HepG2 (cell line): Measurements from ENCODE around the gene ZFP69. TPM values are rescaled to one million over a fixed set of nuclear protein-coding genes. Genes with fewer than 3 reads are reported as not detected.

ENCODE experiments used
- CREB1 ChIP-seq, 2 experiments: fragments of 450-650 bp in 1 of 2; IDR thresholded peaks; 2 replicates each; pipeline ENCODE4 v1.6.1; 2016 to 2017; ENCODE audit warnings: control low read depth in 1 of 2, mild to moderate bottlenecking in 1 of 2, missing compliant biosample characterization in 1 of 2, missing genetic modification characterization in 1 of 2
- GPBP1L1 ChIP-seq: sonication (generic); formaldehyde crosslinking; IDR thresholded peaks from 2 replicates; pipeline ENCODE4 v1.5.0; 2020; ENCODE audit warnings: mild to moderate bottlenecking, missing genetic modification reagents
- IRF2 ChIP-seq: IDR thresholded peaks from 2 replicates; pipeline ENCODE4 v1.6.1; 2018; ENCODE audit warnings: missing genetic modification reagents, missing compliant biosample characterization
- KDM3A ChIP-seq: IDR thresholded peaks from 2 replicates; pipeline ENCODE4 v1.6.1; 2018; ENCODE audit warnings: low read depth, missing compliant biosample characterization
- PHB2 ChIP-seq: fragments of 450-650 bp; IDR thresholded peaks from 2 replicates; pipeline ENCODE4 v1.6.1; 2018; ENCODE audit not compliant: partially characterized antibody
- PPARG ChIP-seq: conservative IDR thresholded peaks from 2 replicates; pipeline ENCODE4 v1.6.1; 2016; ENCODE audit warnings: missing biosample characterization, missing genetic modification reagents
- REPIN1 ChIP-seq: sonication (generic); formaldehyde crosslinking; IDR thresholded peaks from 2 replicates; pipeline ENCODE4 v1.8.0; 2022; ENCODE audit warnings: missing genetic modification reagents, low read depth, mild to moderate bottlenecking, borderline replicate concordance
- SSRP1 ChIP-seq: IDR thresholded peaks from 2 replicates; pipeline ENCODE4 v1.6.1; 2016; ENCODE audit warnings: control low read depth
- XBP1 ChIP-seq: sonication (generic); formaldehyde crosslinking; IDR thresholded peaks from 2 replicates; pipeline ENCODE4 v1.5.0; 2020; ENCODE audit warnings: missing genetic modification reagents
- ZBTB44 ChIP-seq: sonication (generic); formaldehyde crosslinking; IDR thresholded peaks from 2 replicates; pipeline ENCODE4 v1.4.0; 2020; ENCODE audit warnings: missing genetic modification reagents
- ZC3H13 ChIP-seq: sonication (generic); formaldehyde crosslinking; IDR thresholded peaks from 2 replicates; pipeline ENCODE4 v1.8.1; 2023; ENCODE audit warnings: mild to moderate bottlenecking, missing genetic modification reagents, moderate library complexity
- ZFP36L2 ChIP-seq: sonication (generic); formaldehyde crosslinking; IDR thresholded peaks from 2 replicates; pipeline ENCODE4 v1.4.0; 2020; ENCODE audit warnings: missing genetic modification reagents
- ZFP37 ChIP-seq: sonication (generic); formaldehyde crosslinking; IDR thresholded peaks from 2 replicates; pipeline ENCODE4 v1.4.0; 2020; ENCODE audit warnings: missing genetic modification reagents, borderline replicate concordance
- ZNF253 ChIP-seq: sonication (generic); formaldehyde crosslinking; IDR thresholded peaks from 2 replicates; pipeline ENCODE4 v1.8.0; 2022; ENCODE audit warnings: mild to moderate bottlenecking, missing genetic modification reagents, borderline replicate concordance
- ZNF337 ChIP-seq: sonication (generic); formaldehyde crosslinking; IDR thresholded peaks from 2 replicates; pipeline ENCODE4 v1.5.1; 2020; ENCODE audit warnings: missing genetic modification reagents, low read depth, mild to moderate bottlenecking, borderline replicate concordance
- ZNF33A ChIP-seq: sonication (generic); formaldehyde crosslinking; IDR thresholded peaks from 2 replicates; pipeline ENCODE4 v1.5.1; 2020; ENCODE audit warnings: missing genetic modification reagents, mild to moderate bottlenecking, moderate library complexity, borderline replicate concordance
- ZNF362 ChIP-seq: sonication (generic); formaldehyde crosslinking; IDR thresholded peaks from 2 replicates; pipeline ENCODE4 v1.4.0; 2020; ENCODE audit warnings: missing genetic modification reagents, mild to moderate bottlenecking, borderline replicate concordance
- ZNF383 ChIP-seq: sonication (generic); formaldehyde crosslinking; IDR thresholded peaks from 2 replicates; pipeline ENCODE4 v1.4.0; 2020; ENCODE audit warnings: missing genetic modification reagents, mild to moderate bottlenecking, borderline replicate concordance
- ZNF552 ChIP-seq: sonication (generic); formaldehyde crosslinking; IDR thresholded peaks from 2 replicates; pipeline ENCODE4 v1.9.0; 2022; ENCODE audit warnings: missing genetic modification reagents, mild to moderate bottlenecking, borderline replicate concordance
- ZNF574 ChIP-seq: sonication (generic); formaldehyde crosslinking; IDR thresholded peaks from 2 replicates; pipeline ENCODE4 v1.4.0; 2020; ENCODE audit warnings: missing genetic modification reagents
- ZNF614 ChIP-seq: IDR thresholded peaks from 2 replicates; pipeline ENCODE4 v1.6.1; 2018; ENCODE audit warnings: missing biosample characterization, missing genetic modification reagents, inconsistent platforms, borderline replicate concordance
- ZNF709 ChIP-seq: sonication (generic); formaldehyde crosslinking; IDR thresholded peaks from 2 replicates; pipeline ENCODE4 v1.5.0; 2020; ENCODE audit warnings: mild to moderate bottlenecking, missing genetic modification reagents
- ZNF83 ChIP-seq: sonication (generic); formaldehyde crosslinking; IDR thresholded peaks from 2 replicates; pipeline ENCODE4 v1.4.0; 2020; ENCODE audit warnings: missing genetic modification reagents, mild to moderate bottlenecking, borderline replicate concordance
- polyA plus RNA-seq, 8 experiments: library from polyadenylated mRNA; depleted of rRNA in 3 of 8; stranded (reverse) in 7 of 8; unstranded in 1 of 8; fragments of >200 nt; fragmentation: Illumina TruSeq in 4 of 8; extraction: Trizol in 4 of 8; gene quantifications; 2 replicates each; pipeline versions ENCODE4 v1.2.1 to v1.2.3, GENCODE V29; 2011 to 2016; ENCODE audit warnings: low read depth in 4 of 8, missing spikeins in 1 of 8, mixed read lengths in 1 of 8; ENCODE audit not compliant: insufficient read depth in 1 of 8
- total RNA-seq, 5 experiments: library from RNA; depleted of rRNA; stranded (reverse); fragments of >200 nt; fragmentation: Illumina TruSeq; extraction: Trizol; gene quantifications; 2 replicates each; pipeline ENCODE4 v1.2.3, GENCODE V29; 2016; ENCODE audit warnings: low read depth in 1 of 5

The ZFP69 gene
- total and polyA plus RNA-seq, 2 of the 13 experiments (the other 11 are each of a cell fraction or from before 2014, with no cell fraction given) = 2.6 to 5.6 TPM

- TF ChIP-seq PHB2 = no peak
- no peak; the same call in 1 of the 2 replicates for TF ChIP-seq IRF2 (CRISPR knock-in tag)
- no peak for TF ChIP-seq ZNF362 (CRISPR knock-in tag)
- TF ChIP-seq ZNF253 (CRISPR knock-in tag) = no peak
- TF ChIP-seq ZBTB44 (CRISPR knock-in tag) = peak; percentile 44; the same call in 1 of the 2 replicates
- no peak for TF ChIP-seq ZFP37 (CRISPR knock-in tag)
- peak; percentile 59; the same call in 1 of the 2 replicates for TF ChIP-seq ZC3H13
- TF ChIP-seq XBP1 (CRISPR knock-in tag) = no peak
- TF ChIP-seq REPIN1 = peak; percentile 60; the same call in 1 of the 2 replicates
- TF ChIP-seq ZNF614 = no peak; the same call in 1 of the 2 replicates
- TF ChIP-seq ZNF83 (CRISPR knock-in tag) = 0 out of 2 replicates have a peak, but pooled peaks have one; percentile 29
- TF ChIP-seq SSRP1 (CRISPR knock-in tag) = no peak
- no peak for TF ChIP-seq ZNF33A (CRISPR knock-in tag)
- no peak for TF ChIP-seq ZNF337 (CRISPR knock-in tag)
- TF ChIP-seq GPBP1L1 (CRISPR knock-in tag) = no peak
- no peak for TF ChIP-seq ZNF383 (CRISPR knock-in tag)
- TF ChIP-seq PPARG = peak; percentile 42; the same call in 1 of the 2 replicates
- TF ChIP-seq KDM3A (CRISPR knock-in tag) = no peak
- peak; percentile 84 for TF ChIP-seq ZNF574 (CRISPR knock-in tag)
- TF ChIP-seq ZFP36L2 (CRISPR knock-in tag) = no peak
- TF ChIP-seq ZNF709 (CRISPR knock-in tag) = no peak
- TF ChIP-seq CREB1 (IDR thresholded peaks at IDR 0.05) = no peak
- TF ChIP-seq CREB1 (CRISPR knock-in tag; IDR thresholded peaks at IDR 0.05) = no peak
- no peak for TF ChIP-seq ZNF552 (CRISPR knock-in tag)
These were observed 27.2 kb upstream of the ZFP69 start, which contains the start of gene ZFP69B (continued) for GRCh38 chr1:40449684-40450494.
